GM23338 (cell line): ENCODE measurements around the gene DDIT3.

Source experiments
- CREB1 ChIP-seq: fragments of 250-450 bp; sonication (Bioruptor Pico); IDR thresholded peaks from 2 replicates; pipeline ENCODE4 v1.5.0; 2020; ENCODE audit warnings: low read depth, mild to moderate bottlenecking, moderate library complexity
- NANOG ChIP-seq: IDR thresholded peaks from 2 replicates; pipeline ENCODE4 v1.6.1; 2016; ENCODE audit warnings: antibody characterized with exemption, borderline replicate concordance
- POLR2AphosphoS5 ChIP-seq: IDR thresholded peaks from 2 replicates; pipeline ENCODE4 v1.6.1; 2016; ENCODE audit warnings: antibody characterized with exemption, low read depth
- STAT1 ChIP-seq: IDR thresholded peaks from one replicate; pipeline ENCODE4 v1.6.1; 2016; ENCODE audit warnings: antibody characterized with exemption; ENCODE audit not compliant: unreplicated experiment
- ZNF114 ChIP-seq: fragments of 250-450 bp; sonication (Bioruptor Pico); IDR thresholded peaks from 2 replicates; pipeline ENCODE4 v1.5.0; 2020; ENCODE audit warnings: mild to moderate bottlenecking, moderate library complexity
- TF ChIP-seq, protein P1 (sequence below), 2 experiments: fragments of 200-600 bp in 1 of 2; sonication (generic) in 1 of 2; conservative IDR thresholded peaks; 2 replicates each; pipeline versions ENCODE4 v1.5.1 to v1.6.1; 2016 to 2017; ENCODE audit warnings: antibody characterized with exemption in 2 of 2, low read depth in 2 of 2, mild to moderate bottlenecking in 2 of 2, moderate library complexity in 1 of 2
- TF ChIP-seq, protein P2 (sequence below): IDR thresholded peaks from one replicate; pipeline ENCODE4 v1.6.1; 2018; ENCODE audit warnings: antibody characterized with exemption; ENCODE audit not compliant: unreplicated experiment

DNA sequence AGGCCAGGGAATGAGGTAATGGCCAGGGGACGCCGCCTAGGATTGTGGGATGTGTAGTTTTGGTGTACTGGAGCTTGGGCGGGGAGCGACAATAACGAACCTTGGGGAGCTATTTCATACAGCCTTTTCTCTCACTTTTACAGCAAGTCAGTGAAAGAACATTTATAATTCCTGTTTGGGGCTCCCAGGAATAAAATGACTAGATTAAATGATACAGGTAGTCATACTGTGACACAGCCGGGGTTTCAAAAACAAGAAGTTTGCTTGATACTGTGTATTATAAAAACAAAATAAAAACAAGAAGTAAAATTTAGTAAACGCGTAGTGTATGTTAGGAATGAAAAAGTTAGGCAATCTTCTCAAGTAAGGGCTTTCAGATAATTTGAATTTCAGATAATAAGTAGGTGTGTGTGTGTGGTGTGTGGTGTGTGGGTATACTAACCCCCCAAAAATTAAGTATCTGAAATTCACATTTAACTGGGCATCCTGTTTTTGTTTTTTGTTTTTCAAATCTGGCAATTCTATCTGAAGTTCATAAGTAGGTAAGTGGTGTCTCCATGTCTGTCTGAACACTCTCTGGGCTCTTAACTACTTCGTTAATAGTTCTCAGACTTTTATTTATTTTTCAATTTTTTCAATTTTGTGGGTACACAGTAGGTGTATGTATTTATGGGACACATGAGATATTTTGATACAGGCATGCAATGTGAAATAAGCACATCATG is 27.1 kb upstream of the DDIT3 start:
- TF ChIP-seq, protein P1, sequence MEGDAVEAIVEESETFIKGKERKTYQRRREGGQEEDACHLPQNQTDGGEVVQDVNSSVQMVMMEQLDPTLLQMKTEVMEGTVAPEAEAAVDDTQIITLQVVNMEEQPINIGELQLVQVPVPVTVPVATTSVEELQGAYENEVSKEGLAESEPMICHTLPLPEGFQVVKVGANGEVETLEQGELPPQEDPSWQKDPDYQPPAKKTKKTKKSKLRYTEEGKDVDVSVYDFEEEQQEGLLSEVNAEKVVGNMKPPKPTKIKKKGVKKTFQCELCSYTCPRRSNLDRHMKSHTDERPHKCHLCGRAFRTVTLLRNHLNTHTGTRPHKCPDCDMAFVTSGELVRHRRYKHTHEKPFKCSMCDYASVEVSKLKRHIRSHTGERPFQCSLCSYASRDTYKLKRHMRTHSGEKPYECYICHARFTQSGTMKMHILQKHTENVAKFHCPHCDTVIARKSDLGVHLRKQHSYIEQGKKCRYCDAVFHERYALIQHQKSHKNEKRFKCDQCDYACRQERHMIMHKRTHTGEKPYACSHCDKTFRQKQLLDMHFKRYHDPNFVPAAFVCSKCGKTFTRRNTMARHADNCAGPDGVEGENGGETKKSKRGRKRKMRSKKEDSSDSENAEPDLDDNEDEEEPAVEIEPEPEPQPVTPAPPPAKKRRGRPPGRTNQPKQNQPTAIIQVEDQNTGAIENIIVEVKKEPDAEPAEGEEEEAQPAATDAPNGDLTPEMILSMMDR (conservative IDR thresholded peaks at IDR 0.05; ENCODE audit: low read depth in 2 of 2), result no peak
- TF ChIP-seq STAT1 (no peak), POLR2AphosphoS5 (no peak), NANOG (no peak), ZNF114 (CRISPR knock-in tag) (no peak), CREB1 (CRISPR knock-in tag) (peak; percentile 89)
- TF ChIP-seq, protein P2, sequence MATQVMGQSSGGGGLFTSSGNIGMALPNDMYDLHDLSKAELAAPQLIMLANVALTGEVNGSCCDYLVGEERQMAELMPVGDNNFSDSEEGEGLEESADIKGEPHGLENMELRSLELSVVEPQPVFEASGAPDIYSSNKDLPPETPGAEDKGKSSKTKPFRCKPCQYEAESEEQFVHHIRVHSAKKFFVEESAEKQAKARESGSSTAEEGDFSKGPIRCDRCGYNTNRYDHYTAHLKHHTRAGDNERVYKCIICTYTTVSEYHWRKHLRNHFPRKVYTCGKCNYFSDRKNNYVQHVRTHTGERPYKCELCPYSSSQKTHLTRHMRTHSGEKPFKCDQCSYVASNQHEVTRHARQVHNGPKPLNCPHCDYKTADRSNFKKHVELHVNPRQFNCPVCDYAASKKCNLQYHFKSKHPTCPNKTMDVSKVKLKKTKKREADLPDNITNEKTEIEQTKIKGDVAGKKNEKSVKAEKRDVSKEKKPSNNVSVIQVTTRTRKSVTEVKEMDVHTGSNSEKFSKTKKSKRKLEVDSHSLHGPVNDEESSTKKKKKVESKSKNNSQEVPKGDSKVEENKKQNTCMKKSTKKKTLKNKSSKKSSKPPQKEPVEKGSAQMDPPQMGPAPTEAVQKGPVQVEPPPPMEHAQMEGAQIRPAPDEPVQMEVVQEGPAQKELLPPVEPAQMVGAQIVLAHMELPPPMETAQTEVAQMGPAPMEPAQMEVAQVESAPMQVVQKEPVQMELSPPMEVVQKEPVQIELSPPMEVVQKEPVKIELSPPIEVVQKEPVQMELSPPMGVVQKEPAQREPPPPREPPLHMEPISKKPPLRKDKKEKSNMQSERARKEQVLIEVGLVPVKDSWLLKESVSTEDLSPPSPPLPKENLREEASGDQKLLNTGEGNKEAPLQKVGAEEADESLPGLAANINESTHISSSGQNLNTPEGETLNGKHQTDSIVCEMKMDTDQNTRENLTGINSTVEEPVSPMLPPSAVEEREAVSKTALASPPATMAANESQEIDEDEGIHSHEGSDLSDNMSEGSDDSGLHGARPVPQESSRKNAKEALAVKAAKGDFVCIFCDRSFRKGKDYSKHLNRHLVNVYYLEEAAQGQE, result no peak
